Osteocyte (in vitro differentiated cells): ENCODE data around the gene TRIM38. TPM values are rescaled to one million over a fixed set of nuclear protein-coding genes. Genes with fewer than 3 reads are reported as not detected.
A peak's percentile ranks its signal among the peaks of the same experiment; 100 is the strongest.

Experiments
- DNase-seq: peaks from one replicate; pipeline ENCODE4 v3.0.0; 2021; ENCODE audit warnings: mixed read lengths; ENCODE audit not compliant: unreplicated experiment; ENCODE audit errors: extremely low spot score
- H3K27ac Mint-ChIP-seq: one replicate; pipeline ENCODE4 v1.8.0; 2021; ENCODE audit warnings: mild to moderate bottlenecking, mixed read lengths; ENCODE audit not compliant: unreplicated experiment
- H3K27me3 Mint-ChIP-seq: one replicate; pipeline ENCODE4 v1.8.0; 2021; ENCODE audit warnings: mixed read lengths; ENCODE audit not compliant: unreplicated experiment
- H3K36me3 Mint-ChIP-seq: one replicate; pipeline ENCODE4 v1.8.0; 2021; ENCODE audit warnings: mixed read lengths; ENCODE audit not compliant: unreplicated experiment
- H3K4me1 Mint-ChIP-seq: one replicate; pipeline ENCODE4 v1.8.0; 2021; ENCODE audit warnings: mixed read lengths; ENCODE audit not compliant: unreplicated experiment
- H3K4me3 Mint-ChIP-seq: one replicate; pipeline ENCODE4 v1.8.0; 2021; ENCODE audit warnings: mild to moderate bottlenecking, moderate library complexity, mixed read lengths; ENCODE audit not compliant: unreplicated experiment
- H3K9me3 Mint-ChIP-seq: one replicate; pipeline ENCODE4 v1.8.0; 2021; ENCODE audit warnings: mixed read lengths; ENCODE audit not compliant: unreplicated experiment
- long read RNA-seq: library from polyadenylated mRNA; unstranded; transcript quantifications from one replicate; pipeline ENCODE4 v2.0.0, GENCODE V29; 2021
- total RNA-seq: library from RNA; stranded (reverse); gene quantifications from 2 replicates; pipeline ENCODE4 v1.2.1, GENCODE V29; 2021
- TF ChIP-seq, protein P1 (sequence below): fragments of 200-600 bp; sonication (generic); IDR thresholded peaks from 2 replicates; pipeline ENCODE4 v1.5.0; 2021; ENCODE audit warnings: antibody characterized with exemption, mild to moderate bottlenecking, moderate library complexity

The TRIM38 gene, protein sequence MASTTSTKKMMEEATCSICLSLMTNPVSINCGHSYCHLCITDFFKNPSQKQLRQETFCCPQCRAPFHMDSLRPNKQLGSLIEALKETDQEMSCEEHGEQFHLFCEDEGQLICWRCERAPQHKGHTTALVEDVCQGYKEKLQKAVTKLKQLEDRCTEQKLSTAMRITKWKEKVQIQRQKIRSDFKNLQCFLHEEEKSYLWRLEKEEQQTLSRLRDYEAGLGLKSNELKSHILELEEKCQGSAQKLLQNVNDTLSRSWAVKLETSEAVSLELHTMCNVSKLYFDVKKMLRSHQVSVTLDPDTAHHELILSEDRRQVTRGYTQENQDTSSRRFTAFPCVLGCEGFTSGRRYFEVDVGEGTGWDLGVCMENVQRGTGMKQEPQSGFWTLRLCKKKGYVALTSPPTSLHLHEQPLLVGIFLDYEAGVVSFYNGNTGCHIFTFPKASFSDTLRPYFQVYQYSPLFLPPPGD
- 8.0 and 8.4 TPM in 2 replicates for total RNA-seq
- long read RNA-seq, full-length matches to known transcripts: 175 of 243 reads
- long read RNA-seq, partial matches to known transcripts: 15 of 243 reads
- long read RNA-seq, other reads (novel, unspliced or antisense): 53 of 243 reads

DNA sequence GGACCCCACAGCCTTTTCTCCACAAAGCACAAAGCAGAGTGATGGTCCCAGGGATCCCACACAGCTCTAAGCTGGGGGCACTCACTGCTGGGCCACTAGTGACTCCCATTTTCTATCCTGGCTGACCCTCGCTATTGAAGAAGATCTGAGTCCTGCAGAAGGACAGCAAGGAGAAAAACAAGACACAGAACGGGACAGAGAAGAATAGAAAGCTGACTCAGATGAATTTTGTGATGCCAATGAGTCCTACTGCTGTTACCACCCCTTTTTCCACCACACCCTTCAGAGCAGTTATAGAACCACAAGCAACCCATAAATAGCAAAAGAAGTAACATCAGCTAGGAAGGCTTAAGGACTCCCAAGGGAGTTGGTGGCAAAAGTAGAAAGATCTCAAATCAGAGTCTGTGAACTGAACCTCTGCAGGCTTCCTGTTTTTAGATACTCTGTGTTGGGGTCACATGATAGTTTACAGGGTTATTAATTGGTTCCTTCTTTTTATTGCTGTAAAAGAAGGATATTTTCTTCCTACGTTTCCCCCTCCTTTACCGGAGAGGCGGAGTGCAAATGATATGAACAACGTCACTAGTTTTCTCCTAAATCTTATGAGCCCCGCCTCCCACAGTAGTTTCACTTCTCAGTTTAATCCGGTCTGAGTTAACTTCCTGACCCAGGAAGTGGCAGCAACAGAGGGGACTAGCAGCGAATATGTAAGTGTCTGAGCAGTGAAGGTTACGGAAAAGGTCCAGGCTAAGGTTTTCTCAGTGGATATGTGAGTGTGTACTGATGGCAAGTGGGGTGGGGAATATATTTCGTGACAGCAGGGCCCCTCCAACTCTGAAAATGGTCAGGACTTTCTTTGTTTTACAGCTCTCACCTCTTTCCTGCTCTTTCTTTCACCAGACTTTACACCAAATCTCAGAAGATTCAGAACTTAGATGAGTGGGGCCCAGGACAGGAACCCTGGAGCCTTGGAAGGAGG, at the start of gene TRIM38:
TRIM38 (plus strand) TSS at position 654 of the 979 bp plus-strand sequence. CDS start 3,721 bp downstream, outside the sequence.
- DNase-seq: no peak

DNA sequence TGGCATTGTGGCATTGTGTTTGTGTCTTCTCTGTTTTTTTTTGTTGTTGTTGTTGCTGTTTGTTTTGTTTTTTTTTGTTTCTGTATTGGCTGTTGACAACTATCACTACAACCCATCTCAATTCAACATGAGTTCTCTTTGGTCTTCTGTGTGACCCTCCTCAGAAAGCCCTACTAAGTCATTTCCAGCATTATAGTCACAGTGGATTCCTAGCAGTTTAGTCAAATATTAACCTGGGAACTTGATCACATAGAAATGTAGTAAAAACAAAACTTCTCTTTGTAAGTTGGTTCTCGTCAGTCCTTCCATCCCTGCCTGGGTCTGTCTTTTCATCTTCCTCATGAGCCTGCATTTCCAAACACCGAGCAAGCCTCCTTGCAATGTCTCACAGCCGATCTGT, 48.9 kb upstream of the TRIM38 start:
- H3K9me3 Mint-ChIP-seq: no peaks in the 10 kb centered on the region
- H3K4me3 Mint-ChIP-seq: no peak overlapping the region
- TF ChIP-seq, protein P1, sequence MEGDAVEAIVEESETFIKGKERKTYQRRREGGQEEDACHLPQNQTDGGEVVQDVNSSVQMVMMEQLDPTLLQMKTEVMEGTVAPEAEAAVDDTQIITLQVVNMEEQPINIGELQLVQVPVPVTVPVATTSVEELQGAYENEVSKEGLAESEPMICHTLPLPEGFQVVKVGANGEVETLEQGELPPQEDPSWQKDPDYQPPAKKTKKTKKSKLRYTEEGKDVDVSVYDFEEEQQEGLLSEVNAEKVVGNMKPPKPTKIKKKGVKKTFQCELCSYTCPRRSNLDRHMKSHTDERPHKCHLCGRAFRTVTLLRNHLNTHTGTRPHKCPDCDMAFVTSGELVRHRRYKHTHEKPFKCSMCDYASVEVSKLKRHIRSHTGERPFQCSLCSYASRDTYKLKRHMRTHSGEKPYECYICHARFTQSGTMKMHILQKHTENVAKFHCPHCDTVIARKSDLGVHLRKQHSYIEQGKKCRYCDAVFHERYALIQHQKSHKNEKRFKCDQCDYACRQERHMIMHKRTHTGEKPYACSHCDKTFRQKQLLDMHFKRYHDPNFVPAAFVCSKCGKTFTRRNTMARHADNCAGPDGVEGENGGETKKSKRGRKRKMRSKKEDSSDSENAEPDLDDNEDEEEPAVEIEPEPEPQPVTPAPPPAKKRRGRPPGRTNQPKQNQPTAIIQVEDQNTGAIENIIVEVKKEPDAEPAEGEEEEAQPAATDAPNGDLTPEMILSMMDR: no peak
- peaks cover 23% of the 10 kb centered on the region for H3K27me3 Mint-ChIP-seq
- H3K36me3 Mint-ChIP-seq: no peaks in the 10 kb centered on the region
- no peak overlapping the region for H3K27ac Mint-ChIP-seq
- no peaks in the 10 kb centered on the region for H3K4me1 Mint-ChIP-seq
- DNase-seq: no peak

More for the DNA sequence above, at the start of gene TRIM38:
- Mint-ChIP-seq H3K27me3 (no peaks in the 10 kb centered on the region), H3K9me3 (peaks cover 6% of the 10 kb centered on the region), H3K36me3 (peaks cover 15% of the 10 kb centered on the region), H3K4me3 (peak within 1 kb of the TSS; percentile 92), H3K4me1 (peaks cover 35% of the 10 kb centered on the region), H3K27ac (peak within 1 kb of the TSS; percentile 100)
- TF ChIP-seq, protein P1: no peak

DNA sequence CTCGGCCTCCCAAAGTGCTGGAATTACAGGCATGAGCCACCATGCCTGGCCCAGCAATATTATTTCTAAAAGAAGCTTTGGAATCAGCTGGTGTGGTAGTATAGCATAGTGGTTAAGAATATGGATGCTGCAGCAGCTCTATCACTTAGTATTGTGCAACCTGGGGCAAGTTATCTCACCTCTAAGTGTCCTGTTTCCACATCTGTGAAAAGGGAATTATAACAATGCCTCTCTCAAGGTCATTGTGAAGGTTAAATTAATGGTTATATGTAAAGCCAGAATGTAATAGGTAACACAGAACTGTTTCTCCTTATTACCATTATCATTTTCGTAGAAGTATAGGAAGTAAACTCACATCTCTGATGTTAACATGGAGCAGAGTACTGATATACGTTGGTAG, 46.3 kb upstream of the TRIM38 start:
- H3K9me3 Mint-ChIP-seq: no peaks in the 10 kb centered on the region
- no peaks in the 10 kb centered on the region for H3K4me1 Mint-ChIP-seq
- no peak overlapping the region for H3K27ac Mint-ChIP-seq

DNA sequence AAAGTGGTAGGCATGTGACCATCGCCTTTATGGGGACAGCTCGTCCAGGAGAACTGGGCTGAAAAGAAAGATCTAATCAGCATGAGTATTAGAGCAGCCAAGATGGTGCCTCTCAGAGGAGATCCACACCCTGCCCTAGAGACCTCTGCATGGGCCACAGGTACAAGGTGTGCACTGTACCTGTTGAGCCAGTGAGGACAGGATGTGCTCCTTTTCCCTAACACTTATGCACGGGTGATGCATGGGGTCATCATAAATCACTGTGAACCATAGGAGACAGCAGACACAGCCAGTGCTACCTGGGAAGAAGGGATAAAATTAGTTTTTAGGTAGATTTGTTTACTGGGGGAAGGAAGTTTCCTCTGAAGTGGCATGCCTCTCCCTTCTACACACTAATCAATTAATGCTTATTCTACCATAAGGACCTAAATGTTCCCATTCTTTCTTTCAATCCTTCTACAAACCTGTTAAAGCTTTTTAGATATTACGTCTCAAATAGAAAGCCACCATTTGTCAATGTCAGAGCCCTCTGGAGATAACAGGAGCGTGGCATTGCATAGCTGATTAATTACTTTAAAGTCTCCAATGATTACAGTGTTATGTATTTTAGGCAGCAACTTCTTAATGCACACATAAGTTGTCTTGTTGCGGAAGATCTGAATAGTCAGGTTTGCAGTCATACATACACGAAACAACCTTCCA, 45.7 kb upstream of the TRIM38 start:
- H3K27ac Mint-ChIP-seq: no peak overlapping the region
- H3K27me3 Mint-ChIP-seq: peaks cover 33% of the 10 kb centered on the region
- no peaks in the 10 kb centered on the region for H3K36me3 Mint-ChIP-seq
- H3K4me1 Mint-ChIP-seq: no peaks in the 10 kb centered on the region
- no peaks in the 10 kb centered on the region for H3K9me3 Mint-ChIP-seq
- TF ChIP-seq, protein P1: no peak
- DNase-seq: no peak
- H3K4me3 Mint-ChIP-seq: no peak overlapping the region

More for the DNA sequence above, 46.3 kb upstream of the TRIM38 start:
- peaks cover 34% of the 10 kb centered on the region for H3K27me3 Mint-ChIP-seq
- no peak overlapping the region for H3K4me3 Mint-ChIP-seq
- TF ChIP-seq, protein P1: no peak
- no peak for DNase-seq
- no peaks in the 10 kb centered on the region for H3K36me3 Mint-ChIP-seq
